ENCODE results near the gene MEGF9.

MEGF9 gene

DNA sequence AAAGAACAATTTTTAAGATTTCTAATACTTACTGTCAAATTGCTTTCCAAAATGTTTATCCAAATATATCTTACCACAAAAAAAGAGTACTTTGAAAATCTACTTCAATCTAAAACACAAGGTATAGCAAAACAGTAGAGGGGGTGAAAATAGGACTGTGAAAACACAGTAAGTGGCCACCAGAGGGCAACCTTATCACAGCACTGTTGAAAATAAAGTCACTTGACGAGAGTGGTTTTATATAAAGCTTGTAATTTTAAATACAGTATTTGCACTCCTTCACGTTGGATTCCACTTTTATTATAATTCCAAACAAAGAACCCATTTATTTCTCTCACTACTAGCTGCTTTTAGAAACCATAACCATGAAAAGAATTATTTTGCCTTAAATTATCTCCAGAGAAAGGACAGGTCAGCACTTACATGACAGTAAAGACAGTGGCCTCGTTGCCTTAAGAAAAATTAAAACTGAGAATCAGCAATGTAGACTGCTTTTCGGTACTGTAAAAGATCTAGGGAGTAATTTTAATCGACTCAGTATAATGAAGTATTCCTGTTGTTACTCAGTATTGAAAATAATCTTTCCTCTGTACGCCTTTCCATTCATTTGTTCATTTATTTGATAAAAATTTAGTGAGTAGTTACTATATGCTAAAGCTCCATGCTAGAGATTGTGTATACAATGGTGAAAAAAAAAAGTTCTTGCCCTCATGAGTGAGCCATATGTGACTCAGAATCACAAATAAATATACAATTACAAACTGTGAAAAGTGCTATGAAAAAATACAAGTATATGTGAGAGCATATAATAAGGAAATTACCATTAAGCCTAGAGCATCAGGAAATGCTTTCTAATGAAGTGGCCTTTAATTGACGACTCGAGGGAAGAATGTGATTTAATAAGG, 94.3 kb downstream of the MEGF9 start:
- DNase-seq, result peak; percentile 55

DNA sequence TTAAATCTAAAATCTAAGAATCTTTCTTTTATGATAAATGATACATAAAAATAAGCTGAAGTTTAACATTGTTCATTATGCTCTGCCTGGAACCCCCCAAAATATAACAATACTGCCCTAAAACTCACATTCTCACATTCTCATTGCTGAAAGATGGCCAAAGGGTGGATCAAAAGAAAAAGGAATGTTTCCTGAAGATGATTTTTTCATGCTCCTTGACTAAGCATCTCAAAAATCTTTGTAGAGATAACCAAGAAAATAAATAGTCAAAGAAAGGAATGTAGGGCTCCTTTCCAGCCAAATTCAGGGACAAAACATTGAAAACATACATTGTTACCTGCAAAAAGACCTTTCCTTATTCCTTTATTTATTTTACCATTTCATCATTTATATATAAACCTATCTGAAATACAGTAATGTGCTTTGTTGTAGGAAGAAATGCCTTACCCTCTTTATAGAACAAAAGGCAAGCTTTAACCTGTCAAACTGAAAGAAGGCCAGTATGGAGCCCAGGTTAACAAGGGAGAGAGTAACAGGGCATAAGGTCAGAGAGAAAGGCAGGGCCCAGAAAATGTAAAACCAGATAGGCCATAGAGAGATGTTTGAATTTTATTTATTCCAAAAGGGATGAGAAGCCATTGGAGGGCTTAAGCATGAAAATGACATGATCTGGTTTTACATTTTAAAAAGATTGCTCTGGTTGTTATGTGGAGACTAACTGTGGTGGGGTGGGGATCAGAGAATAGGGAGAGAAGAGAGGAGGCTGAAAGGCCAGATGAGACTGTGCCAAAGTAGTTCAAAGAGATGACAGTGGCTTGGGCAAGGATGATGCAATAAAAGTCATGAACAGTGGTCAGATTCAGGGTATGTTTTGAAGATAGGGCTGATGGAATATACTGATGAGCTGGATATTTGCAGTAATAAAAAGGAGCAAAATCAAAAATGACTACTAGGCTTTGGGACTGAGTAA, 97.0 kb downstream of the MEGF9 start:
- DNase-seq, result no peak

- DNase-seq, result no peak
These were observed 102.1 kb downstream of the MEGF9 start for GRCh38 chr9:120612218-120612617.

DNA sequence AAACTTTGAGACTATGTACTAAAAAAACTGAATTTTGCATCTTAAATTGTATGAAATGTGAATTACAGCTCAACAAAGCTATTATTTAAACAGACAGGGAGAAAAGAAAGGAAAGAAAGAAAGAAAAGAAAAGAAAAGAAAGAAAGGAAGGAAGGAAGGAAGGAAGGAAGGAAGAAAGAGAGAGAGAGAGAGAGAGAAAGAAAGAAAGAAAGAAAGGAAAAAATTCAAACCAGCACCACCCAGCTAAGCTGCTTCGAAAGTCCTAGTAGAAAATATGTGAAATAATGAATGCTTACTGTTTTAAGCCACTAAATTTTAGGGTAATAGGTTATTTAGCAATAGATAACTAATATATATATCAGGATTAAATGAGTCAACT, 102.6 kb downstream of the MEGF9 start:
- DNase-seq, result no peak

DNA sequence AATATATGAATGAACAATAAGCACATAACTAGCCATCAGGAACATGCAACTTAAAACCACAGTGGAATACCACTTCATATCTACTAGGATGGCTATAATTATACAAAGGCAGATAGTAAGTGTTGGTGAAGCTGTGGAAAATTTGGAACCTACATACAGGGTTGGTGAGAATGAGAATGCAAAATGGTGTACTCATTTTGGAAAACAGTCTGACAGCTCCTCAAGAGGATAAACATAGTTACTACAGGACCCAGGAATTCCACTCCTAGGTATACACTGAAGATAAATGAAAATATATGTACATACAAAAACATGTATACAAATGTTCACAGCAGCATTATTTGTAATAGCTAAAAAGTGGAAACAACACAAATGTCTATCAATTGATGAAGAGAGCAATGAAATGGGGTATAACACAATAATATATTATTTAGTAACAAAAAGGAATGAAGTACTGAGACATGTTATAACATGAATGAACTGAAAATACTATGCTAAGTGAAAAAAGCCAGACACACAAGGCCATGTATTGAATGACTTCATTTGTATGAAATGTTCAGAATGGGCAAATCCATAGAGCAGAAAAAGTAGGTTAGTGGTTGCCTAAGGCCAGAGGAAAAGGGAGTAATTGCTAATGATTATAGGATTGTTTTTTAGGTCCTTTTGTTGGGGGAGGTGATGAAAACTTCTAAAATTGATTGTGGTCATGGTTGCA, 103.1 kb downstream of the MEGF9 start:
- DNase-seq, result no peak

- DNase-seq, result no peak
These were observed 104.6 kb downstream of the MEGF9 start for GRCh38 chr9:120609636-120610035.

DNA sequence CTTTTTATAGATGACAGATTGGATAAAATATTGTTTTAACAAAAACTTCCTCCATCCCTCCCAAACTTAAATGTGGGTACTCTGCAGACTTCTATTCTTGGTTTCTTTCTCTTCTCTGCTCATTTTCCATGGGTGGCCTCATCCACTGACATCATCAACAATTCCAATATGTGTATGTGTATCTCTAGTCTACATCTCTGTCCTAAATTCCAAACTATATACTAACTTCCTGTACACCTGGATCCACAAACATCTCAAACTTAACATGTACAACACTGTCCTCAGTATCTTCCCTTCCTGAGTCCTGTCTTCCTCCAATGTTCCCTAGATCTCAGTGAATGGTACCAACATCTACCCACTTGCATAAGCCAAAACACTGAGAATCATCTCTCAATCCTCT, 105.8 kb downstream of the MEGF9 start:
- no peak for DNase-seq

DNA sequence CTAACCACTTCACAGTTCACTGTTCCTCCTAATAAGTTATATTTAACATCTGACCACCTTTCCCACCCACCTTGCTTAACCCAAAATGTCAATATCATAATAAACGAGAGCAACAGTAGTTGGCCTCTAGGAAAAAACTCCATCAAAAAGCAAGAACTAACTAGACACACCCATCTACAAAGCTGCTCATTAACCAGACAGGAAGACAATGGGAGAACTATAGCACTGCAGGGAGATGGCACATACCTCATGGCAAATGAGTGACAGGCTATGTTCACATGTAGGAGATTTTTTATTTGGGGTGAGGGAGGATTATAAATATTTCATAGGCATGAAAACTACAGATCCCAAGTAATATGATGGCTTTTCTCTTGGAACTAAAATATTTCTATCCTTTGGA, 110.7 kb downstream of the MEGF9 start:
- DNase-seq, result no peak

DNA sequence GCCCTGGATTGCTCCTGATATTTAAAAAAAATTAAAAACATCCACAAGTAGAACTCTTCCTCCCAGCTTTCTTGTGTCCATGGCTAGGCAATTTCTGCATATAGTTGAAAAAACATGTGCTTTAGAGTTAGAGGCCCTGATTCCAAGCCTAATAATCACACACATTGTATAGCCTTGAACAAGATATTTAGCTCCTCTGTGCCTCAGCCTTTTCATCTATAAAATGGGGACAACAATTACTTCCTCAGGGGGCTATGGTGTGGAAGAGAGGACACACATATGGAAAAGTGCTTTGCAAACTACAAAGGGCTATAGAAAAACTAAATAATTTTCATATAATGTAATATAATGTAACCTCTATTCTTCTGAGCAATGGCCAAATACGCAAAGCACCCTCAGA, 111.3 kb downstream of the MEGF9 start:
- no peak for DNase-seq

DNA sequence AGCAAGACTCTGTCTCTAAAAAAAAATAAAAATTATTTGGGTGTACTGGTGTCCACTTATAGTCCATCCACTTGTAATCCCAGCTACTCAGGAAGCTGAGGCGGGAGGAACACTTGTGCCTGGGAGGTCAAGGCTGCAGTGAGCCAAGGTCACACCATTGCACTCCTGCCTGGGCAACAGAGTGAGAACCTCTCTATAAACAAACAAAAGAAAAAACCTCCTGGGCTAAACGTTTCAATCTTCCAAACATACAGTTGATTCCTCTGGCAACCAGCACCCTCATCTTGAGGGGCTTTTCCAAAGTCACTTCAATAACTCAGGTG, 120.4 kb downstream of the MEGF9 start:
- no peak for DNase-seq

GRCh38 chr9:120593250-120593954, 120.9 kb downstream of the MEGF9 start:
- no peak for DNase-seq

DNA sequence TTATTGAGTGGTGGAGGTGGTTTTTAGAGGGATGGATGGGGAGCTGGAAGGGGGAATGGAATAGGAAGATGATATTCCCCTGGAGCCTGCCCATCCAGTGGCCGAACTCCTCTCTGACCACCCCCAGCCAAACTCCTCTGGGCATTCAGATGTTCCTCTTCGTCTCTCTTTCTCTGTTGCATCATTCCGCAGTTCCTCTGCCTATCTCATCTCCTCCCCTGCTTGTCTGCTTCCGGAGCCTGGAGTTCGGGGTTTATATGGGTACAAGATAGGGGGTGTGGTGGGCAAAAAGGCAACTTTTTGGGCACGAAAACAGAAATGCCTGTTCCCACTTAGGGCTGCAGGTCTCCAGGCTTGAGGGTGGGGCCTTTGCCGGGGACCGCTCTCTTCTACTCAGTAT, 122.1 kb downstream of the MEGF9 start:
- DNase-seq, result no peak

- DNase-seq, result no peak
These were observed 126.9 kb downstream of the MEGF9 start for GRCh38 chr9:120587328-120587727.

DNA sequence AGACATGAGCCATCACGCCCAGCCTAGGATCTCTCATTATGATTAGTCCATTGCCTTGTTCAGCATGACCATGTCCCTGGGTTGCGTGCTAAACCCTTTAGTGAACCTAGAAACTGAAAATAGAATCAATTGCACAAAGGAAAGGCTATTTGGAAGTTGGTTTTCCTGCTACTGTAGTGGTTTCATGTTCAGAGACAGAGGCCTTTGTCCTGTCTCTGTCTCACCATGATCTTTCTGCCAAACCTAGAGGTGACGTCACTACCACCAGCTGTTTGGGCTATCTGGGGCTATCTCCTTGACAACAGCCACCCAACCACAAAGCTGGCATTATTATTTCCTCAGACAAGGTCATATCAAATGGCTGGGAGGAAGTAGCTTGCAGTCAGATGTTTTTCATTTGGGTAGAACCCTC, 130.3 kb downstream of the MEGF9 start:
- DNase-seq, result no peak

DNA sequence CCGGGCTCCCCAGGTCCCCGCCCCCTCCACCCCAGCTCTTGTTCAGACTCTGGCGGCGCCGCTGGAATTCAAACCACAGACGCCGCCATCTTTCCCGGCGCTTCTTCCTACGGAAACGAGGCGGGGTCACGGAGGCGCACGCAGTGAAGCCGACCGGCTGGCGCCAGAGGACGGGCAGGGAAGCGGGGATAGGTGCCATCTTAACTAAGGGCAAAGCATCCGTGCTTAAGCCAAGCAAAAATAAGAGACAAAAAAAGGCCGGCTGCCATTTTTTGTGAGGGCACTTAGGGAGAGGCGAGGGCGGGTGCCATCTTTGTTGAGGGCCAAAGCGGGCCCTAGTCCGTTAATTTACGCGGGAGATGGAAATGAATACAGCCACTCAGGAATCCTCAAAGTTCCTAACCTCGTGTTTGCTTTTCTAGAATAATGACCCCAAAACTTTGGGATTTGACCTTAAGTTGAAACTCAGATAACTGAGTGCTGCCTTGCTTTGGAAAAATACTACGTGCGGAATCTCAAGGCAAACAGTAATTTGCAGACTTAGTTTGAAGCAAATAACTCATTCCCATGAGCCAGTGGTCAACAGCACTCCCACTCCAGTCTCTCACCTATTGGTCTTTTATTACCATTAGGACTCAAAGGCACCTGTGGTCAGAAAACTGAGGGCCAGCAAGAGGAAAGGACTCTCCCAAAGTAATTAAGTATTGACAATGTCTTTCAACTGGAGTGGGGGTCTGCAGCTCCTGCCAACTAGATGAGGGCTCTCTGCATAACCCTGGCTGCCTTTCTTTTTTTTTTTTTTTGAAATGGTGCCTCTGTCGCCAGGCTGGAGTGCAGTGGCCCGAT, 134.0 kb downstream of the MEGF9 start, which contains the start of gene CDK5RAP2:
TSS of gene CDK5RAP2 (minus strand) at position 117 of the 846 bp plus-strand sequence. CDS start 189 bp downstream, outside the sequence.
- DNase-seq, result peak; percentile 94

- no peak for DNase-seq
These were observed 134.9 kb downstream of the MEGF9 start for GRCh38 chr9:120579139-120580050.

- no peak for DNase-seq
These were observed 139.8 kb downstream of the MEGF9 start for GRCh38 chr9:120574473-120574872.

DNA sequence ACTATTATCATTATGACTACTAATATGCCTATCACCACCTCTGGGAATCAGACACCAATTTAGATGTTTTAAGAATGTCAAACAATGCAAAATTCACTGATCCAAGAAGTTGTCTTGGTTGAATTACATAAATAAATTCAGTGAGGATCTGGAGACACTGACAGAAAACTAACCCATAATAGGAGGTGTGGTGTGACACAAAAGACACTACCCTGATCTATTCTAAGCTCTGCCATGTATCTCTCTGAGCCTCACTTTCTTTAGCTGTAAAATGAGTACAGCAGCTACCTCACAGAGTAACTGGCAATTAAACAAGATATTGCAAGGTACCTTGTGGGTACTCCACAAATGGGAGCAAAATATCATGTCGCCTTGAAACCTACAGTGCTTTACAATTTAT, 141.8 kb downstream of the MEGF9 start:
- DNase-seq, result no peak

DNA sequence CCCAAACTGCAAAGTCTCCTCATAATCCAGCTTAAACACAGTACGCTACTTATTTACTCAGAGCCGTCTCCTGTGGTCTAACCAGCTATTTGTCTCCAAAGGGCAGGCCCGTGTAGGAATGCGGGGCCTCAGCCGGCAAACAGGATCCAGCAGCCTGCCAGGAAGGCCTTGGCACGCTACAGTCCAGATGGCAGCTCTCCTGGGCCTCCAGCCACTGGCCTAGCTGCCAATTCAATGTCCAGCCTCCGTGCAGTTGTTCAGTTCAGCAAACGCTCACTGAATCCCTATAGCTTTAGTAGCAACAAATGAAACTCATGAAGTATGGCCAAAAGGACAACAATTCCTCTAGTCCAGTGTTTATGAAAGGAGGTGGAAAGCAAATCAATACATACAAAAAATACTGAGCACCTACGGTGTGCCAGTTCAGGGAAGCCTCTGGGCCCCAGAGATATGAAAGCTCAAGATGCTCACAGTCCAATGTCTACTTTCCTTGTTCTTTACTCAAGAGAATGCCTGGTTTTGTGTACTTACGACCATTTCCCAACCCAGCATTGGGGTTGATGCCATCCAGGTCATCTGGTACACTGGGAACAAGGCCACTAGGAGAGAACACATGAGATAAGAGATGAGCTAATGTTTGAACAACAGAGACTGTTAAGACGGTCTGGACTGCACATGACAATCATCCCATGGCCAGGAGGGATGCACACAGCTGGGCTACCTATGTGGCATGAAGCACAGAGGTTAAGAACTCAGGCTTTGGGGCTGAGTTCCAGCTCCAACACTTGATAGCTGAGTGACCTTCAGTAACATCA, 142.6 kb downstream of the MEGF9 start:
- no peak for DNase-seq
